ENCODE results near the gene CAVIN2.
A peak's percentile ranks its signal among the peaks of the same experiment; 100 is the strongest.

Gene CAVIN2, protein sequence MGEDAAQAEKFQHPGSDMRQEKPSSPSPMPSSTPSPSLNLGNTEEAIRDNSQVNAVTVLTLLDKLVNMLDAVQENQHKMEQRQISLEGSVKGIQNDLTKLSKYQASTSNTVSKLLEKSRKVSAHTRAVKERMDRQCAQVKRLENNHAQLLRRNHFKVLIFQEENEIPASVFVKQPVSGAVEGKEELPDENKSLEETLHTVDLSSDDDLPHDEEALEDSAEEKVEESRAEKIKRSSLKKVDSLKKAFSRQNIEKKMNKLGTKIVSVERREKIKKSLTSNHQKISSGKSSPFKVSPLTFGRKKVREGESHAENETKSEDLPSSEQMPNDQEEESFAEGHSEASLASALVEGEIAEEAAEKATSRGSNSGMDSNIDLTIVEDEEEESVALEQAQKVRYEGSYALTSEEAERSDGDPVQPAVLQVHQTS

DNA sequence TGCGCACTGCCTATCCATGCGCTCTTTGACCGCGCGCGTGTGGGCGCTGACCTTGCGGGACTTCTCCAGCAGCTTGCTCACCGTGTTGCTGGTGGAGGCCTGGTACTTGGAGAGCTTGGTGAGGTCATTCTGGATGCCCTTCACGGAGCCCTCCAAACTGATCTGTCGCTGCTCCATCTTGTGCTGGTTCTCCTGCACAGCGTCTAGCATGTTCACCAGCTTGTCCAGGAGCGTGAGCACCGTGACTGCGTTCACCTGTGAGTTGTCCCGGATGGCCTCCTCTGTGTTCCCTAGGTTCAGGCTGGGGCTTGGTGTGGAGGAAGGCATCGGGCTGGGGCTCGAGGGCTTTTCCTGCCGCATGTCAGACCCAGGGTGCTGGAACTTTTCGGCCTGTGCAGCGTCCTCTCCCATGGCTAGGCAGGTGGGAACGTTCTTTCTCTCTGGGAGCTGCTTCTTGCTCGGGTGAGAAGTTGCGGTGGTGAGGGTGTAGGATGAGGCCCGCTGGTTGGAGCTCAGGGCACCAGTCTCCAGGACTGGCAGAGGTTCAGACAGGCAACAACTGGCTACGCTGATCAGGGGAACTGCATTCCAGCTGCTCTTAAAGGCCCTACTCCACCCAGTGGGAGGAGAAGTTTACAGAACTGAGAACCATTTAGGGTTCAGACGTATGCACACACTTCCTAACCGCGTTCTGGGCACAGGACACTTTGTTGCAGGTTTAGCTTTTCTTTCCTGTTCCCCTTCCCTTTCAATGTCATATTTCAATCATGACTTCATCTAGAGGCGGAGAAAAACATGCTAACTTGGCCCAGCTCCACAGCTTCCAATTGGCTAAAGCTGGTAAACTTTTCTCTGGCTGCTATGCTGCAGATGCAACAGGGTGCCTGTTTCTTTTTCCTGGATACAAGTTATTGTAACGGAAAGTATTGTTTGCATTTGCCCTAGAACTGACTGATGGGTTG, at the start of gene CAVIN2:
Gene CAVIN2 (minus strand): TSS at position 574 of the 962 bp plus-strand sequence. CDS start 163 bp downstream, at position 411.
- DNase-seq = no peak

DNA sequence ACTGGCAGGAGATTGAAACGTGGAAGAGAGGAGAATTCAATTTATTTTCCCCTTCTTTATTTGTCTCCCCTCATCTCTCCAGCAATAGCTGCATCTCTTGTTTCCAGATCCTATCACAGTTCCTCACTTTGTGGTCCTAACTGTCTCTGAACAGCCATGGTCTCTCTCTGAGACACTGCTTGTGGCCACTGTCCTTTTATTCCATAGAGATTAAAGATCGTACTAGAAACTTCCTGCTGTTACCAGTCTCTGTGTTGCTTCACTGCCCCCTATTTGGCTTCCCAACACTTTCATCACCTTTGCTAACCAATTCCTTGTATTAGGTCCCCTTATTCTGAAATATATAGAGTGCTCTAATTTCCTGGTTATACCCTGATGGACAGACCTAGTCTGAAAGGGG, 48.9 kb upstream of the CAVIN2 start:
- no peak for DNase-seq

DNA sequence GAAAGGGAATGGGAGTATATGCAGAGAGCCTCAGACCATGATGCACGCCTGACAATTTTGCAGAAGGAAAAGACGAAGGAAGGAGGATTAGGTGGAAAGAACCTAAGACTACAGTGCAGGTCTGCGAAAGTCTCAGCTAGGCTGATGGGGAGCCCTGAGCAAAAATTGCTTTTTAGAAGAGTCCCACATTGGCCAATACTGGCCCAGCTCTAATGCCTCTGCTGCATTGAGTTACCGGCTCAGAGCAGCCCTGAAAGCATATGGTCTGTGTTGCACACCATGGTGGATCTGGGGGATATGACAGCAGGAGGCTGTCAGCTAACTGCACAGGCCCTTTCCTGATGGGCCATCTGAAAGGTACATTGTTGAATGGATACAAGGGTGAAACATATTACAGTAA, 48.3 kb upstream of the CAVIN2 start:
- DNase-seq = no peak

DNA sequence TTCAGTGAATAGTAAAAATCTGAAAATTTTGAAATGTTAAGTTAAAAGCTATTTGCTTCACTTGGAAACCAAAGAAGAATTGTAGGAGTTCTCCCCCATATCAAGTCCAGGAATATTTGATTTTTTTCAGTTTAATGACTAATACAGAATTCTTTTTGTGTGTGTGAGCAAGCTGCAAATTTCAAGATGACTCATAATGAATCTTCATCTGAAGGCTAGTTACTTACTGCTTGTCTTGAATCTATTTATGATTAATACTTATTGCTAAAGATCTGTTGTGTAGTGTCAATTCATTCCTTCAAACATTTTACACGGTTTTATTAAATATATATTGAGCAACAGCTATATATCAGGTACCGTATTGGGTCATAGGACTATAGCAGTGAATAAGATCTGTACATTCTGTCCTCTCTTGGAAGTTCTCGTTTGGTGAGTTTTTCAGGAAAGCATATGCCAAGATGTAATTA, 47.8 kb upstream of the CAVIN2 start:
- DNase-seq = no peak

DNA sequence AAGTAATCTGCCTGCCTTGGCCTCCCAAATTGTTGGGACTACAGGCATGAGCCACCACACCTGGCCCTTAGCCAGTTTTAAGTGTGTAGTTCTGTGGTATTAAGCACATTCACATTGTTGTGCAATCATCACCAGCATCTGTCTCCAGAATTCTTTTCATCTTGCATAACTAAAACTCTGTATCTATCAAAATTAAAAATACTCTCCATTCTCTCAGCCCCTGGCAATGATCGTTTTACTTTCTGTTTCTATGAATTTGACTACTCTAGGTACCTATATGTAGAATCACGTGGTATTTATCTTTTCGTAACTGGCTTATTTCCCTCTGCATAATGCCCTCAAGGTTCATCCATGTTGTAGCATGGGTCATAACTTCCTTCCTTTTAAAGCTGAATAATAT, 45.5 kb upstream of the CAVIN2 start:
- no peak for DNase-seq

DNA sequence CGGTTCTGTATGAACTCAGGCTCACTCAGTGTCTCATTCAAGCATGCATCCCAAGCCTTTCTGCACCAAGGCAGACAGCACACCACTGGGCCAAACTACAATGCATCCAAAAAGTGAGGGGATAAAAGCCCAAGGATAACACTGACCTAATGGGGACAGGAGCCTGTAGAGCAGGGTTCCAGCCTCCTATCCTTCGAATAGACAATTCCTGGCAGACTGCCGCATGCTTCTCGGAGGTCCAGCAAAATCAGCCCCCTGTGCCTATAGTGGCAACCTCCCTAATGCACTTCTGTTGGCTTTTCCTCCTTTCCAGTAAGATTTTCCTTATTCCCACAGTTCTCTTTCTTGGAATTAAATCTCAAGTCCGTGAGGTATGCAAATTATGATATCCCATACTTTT, 44.8 kb upstream of the CAVIN2 start:
- DNase-seq = no peak

DNA sequence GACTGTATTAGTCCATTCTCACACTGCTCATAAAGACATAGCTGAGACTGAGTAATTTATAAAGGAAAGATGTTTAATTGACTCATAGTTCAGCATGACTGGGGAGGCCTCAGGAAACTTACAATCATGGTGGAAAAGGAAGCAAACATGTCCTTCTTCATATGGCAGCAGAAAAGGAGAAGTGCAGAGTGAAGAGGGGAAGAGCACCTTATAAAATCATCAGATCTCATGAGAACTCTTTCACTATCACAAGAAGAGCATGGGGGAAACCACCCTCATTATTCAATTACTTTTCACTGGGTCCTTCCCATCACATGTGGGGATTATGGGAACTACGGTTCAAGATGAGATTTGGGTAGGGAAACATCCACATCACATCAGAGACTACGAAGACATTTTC, 43.0 kb upstream of the CAVIN2 start:
- DNase-seq = no peak

DNA sequence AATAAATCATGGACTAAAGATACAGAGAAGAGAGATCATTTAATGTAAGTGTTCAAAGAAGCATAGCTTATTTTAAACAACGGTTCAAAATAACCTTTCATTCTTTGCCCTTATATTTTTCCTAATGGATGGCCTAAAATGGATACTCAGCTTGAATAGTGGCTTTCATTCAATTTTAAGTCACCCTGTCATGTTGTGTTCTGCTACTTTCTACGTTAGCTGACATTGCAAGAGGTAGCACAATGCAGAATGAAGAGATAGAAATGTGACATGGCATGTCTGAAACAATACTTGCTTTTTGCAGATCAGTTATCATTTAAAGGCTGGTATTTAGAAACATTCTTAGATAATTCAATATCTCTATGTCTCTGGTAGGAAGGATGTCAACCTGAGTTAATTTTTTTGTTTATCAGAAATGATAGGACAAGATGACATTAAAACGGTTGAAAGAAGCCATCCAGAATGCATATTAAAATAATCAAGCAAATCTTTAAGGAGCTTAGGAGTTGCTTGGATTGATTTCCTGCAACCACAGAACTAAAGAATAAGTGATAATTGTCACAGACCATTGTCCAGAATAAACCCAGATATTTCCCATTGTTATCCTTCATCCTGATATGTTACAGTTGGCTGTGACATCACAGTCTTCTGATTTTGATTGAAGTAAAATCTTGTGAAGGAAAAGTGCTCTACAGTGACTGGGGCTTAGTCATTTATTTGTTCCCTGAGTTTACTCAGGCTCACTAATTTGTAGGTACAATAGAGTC, 41.7 kb upstream of the CAVIN2 start:
- DNase-seq = no peak

DNA sequence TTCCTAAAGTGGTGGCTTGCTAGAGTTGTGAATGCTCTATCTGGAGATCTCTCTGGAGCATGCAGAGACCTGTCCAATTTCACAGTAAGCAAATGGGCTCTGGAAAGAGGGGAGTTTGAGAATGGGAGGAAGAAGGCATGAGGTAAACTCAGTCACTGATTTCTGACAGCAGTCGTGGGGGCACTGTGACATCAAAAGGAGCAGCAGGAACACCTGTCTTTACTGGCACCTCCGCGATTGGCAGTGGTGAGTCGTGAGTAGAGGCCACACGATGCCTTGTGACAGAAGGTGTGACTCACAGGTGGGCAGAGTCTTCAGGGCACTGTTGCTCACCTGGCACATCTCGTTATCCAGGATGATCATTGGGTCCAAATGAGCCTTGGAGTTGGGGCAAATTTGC, 38.8 kb upstream of the CAVIN2 start:
- no peak for DNase-seq

DNA sequence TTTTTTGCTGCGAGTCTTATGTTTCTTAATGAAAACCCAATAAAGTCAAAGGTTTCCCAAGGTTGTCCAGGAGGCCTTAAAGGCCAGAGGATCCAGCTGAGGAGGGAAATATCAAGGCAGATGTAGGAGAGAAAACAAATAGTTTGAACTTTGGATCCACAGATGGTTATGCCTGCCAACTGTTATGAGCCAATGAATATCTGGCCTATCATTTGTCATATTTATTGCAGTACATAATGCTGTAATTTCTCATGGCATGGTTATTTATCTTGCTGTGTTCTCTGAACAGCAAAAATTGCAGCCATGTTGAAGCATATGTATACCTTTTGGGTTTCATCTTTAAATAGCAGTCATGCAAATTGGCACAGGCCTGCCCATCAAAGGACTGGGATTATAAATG, 38.2 kb upstream of the CAVIN2 start:
- no peak for DNase-seq

DNA sequence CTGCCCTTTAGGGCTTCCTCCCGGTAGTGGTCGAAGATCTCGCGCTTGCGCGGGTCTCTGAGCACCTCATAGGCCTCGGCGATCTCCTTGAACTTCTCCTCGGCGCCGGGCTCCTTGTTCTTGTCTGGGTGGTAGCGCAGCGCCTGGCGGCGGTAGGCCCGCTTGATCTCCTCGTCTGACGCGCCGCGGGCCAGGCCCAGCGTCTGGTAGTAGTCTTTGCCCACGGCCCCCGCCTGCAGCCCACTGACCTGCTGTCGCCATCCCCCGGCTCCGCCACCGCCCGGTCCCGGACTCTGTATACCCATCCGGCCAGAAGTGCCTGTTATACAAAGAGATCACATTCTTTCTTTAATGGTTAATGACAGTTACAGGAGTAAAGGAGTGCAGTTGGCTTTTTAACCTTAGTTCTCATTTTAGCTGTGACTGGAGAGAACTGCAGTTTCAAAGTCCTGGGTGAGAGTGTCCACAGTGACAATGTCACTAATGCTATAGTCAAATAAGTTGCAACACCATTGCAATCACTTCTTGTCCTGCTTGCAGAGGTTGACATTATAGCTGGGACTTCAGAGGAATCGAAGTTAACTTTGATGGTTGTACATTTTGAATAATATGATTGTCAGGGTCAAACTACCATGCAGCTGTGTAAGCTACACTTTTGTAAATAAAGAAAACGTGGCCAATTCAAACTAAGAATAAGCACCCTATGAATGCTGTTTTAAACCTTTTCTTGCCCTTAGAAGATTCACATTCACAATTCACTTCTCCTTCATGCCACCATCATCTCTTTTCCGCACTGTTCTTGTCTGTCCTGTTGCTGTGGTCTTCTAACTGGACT, 35.3 kb upstream of the CAVIN2 start:
- DNase-seq = no peak

DNA sequence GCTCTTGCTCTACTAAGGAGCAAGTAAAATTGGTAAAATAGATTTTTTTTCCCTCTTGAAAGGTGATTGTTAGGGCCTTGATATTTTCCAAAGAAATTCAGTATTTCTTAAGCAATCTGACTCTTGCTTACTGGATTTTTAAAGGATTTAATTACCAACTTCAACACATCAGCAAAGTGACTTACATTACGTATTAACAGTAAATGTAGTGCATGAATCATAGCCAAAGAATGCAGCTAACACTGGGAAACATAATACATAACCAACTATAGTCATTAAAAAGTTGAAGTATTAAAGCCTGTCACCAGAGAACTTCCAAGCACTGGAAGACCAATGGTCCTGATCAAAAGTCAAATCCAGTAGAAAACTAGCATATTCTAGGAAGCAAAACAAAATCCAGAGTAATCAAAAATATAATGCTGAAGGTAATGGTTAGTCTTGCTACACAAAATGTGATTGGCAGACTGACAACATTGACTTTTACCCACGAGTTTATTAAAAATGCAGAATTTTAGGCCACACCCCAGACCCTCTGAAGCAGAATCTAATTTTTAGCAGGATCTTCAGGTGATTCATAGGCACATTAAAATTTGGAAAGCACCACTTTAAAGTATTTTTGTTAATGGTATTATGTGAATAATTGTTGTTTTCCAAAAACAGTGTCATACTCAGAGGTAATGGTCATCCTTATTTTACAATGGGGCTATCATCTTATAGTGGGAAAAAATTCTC, 31.8 kb upstream of the CAVIN2 start:
- DNase-seq = no peak

DNA sequence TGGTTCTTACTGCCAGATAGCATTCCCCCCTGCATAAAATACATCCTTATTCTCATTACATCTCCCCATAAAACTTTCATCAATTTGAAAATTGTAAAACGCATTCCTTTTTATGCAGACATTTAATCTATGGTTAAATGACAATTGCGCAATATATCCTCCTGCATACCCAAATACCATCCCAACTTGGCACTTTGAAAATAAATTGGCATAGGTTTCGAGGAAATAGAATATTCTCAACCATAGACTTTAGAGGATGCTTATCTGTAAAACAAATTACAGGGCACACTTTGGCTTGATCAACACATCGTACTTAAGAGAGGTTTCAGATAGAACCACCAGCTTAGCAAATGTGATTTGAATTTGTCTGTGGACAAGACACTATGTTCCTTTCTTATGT, 31.0 kb upstream of the CAVIN2 start:
- DNase-seq = no peak

DNA sequence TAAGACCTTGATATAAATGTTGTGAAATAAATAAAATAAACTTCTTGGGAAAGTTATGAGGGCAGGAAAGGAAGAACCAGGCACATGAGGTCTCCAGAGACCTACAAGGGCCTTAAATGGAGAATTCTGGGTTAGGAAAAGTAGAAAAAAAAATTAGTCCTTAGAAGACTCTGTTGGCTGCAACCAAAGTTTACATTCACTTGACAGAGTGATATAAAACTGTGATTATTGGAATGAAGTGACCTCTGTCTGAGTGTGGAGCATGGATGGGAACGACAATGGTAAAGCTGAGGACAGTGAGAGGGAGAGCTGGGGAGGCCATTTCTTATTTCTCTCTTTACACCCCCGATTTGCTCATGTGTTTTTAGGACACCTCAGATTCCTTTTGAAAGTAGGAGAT, 29.0 kb upstream of the CAVIN2 start:
- DNase-seq = no peak

DNA sequence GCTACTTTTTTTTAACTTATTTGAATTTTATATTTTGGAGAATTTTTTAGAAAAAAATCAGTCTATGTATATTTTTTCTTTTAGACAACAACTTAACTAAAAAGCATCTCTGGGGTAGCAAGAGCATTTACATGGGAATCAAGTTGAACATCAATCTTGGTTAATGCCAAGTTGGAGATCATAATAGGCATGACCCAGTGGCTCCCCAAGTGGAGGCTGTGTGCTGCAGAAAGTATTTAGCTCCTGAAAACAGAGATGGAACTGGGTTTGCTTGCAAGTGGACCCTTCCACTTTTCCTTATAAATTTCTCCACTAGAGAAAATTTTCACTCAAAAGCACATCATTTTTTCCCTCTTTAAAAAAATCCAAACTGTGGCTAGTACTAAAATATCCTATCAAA, 23.9 kb upstream of the CAVIN2 start:
- no peak for DNase-seq

DNA sequence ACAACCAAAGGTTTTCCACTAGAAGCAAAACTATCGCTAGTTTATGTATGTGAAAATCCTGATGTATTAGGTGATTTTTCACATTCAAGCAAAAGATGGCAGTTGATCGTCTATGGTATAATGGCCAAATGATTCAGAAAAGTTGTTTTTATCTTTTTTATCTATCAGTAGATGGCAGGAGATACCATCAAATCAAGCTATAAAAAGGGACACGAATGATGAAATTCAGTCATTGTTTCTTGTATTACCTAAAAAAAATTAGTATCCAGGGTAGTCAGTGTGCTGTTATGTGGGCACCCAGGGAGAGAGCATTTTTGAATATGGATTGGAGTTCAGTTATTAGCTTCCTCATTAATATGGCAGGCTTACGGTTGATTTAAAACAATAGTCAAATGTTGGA, 22.9 kb upstream of the CAVIN2 start:
- DNase-seq = no peak

DNA sequence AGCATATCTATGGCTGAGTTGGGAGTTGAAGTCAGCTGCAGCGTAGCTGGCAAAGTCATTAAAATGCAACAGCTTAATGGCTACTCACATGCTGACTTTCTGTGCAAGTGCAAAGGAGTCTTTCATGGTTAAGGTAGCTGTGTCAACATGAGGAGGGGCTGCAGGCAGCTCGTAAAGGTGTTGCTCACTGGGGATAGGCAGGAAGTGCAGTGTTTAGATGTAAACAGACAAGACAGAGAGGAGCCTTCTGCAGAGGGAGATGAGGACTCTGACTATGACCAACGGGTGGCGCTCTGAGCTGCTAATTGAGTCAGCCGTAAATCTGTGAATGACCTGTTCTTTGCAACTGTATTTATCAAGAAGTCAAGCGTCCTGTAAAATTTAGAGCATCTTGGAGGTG, 22.3 kb upstream of the CAVIN2 start:
- DNase-seq = peak; percentile 10

DNA sequence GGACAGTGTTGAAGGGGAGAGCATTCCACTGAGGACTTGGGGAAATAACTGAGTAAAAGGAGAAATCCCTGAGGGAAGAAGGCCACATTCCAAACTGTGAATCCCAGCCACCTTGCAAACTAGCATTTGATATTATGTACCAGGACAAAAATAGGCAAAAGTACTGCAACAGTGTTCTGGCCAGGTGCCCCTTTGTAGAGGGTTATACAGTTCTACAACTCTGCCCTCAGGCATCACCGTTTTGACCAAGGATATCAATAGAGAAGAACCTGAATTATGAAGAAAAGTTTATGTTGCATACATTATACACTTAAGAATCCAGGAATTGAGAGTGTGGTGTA, 20.6 kb upstream of the CAVIN2 start:
- DNase-seq = no peak

DNA sequence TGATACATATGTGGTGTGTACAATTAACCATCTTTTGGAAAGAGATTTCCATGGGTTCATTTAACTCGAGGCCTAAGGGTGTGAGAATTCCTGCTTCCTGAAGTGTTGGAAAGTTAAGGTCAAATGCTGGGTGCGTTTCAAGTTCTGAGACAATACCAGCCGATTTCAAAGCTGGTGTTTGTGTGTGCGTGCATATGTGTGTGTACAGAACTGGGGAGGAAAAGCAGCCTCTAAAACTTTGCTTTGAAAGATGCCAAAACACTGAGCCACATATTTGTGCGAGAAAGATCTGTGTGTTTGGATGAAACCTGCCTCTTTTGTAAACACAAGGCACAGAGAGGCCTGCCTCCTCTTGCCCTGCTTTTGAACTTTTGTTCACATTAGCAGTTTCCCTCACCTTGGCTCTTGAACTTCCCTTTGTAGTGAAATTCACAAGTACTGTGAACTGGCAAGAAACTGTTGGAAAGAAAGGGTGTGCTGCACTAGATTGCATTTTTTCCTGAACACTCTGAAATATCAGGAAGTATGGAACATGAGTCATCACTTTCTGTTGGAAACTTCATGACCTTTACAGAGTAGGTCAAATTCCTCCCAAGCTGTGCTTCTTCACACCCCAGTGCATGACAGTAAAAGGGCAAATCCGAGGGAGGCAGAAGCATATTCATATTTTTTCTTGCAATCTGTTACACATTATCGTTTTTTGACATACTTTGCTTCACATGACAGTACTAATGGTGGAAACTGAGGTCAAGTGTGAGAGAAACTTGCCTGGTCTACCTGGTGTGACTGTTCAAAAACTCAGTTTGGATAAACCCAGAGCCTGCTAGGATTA, 20.0 kb upstream of the CAVIN2 start:
- no peak for DNase-seq

DNA sequence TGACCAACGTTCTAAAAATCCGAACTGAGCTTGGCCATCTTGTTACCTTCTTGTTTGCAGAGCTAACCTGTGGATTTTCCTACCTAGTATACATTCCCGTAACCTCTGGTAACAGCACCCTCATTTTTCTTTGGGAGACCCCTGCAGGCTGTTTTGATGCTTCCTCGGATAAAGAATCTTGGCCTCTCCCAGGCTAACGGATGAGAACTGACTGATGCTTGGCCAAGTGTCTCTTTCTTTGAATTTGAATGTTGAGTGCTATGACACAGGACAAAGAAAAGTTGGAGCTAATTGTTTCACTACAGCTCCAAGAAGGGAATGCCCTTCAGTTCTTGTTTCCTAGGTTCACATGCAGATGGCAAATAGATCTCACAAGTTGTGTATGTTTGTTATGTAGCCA, 19.3 kb upstream of the CAVIN2 start:
- DNase-seq = no peak

Measured in retina (tissue), 1 donor.